AG04449 (cell line): ENCODE measurements around the gene SYT3.

Experiments used
- CTCF ChIA-PET: fragments of 350-600 bp; formaldehyde crosslinking; extraction: SDS; loops from one replicate; lab custom pipeline; 2021; ENCODE audit warnings: antibody characterized with exemption; lab: Yijun Ruan, JAX
- POLR2A ChIA-PET: fragments of 400-600, 350-600 bp; formaldehyde crosslinking; extraction: SDS; loops from one replicate; lab custom pipeline; 2020; ENCODE audit warnings: antibody characterized with exemption, inconsistent platforms; lab: Yijun Ruan, JAX
- DNase-seq: peaks from one replicate; pipeline ENCODE4 v3.0.0-alpha.2; 2010; ENCODE audit warnings: low read depth, low spot score
- H3K4me3 ChIP-seq: 2 replicates; pipeline ENCODE4 v1.5.1; 2011; ENCODE audit warnings: low read depth, mild to moderate bottlenecking, control low read depth, low read length
- CTCF ChIP-seq: IDR thresholded peaks from one replicate; pipeline ENCODE4 v1.5.1; 2011; ENCODE audit warnings: mild to moderate bottlenecking, moderate library complexity, low read length, control low read depth, inconsistent platforms; ENCODE audit not compliant: insufficient read depth; ENCODE audit errors: missing control alignments

SYT3 gene

GRCh38 chr19:50668416-50668815 lies 28.7 kb upstream of the SYT3 start:
- CTCF ChIA-PET, result interaction anchor here (0.9 to 3.1 kb wide), 2 partner anchors 17 to 114 kb away, joined by 3 to 58 read pairs; no protein-coding TSS in a partner anchor
- POLR2A ChIA-PET, result no interaction called here
- DNase-seq, result no peak
- no peak for TF ChIP-seq CTCF
- H3K4me3 ChIP-seq, result no peak overlapping the region

GRCh38 chr19:50667759-50668231 lies 28.1 kb upstream of the SYT3 start:
- no peak for DNase-seq
- H3K4me3 ChIP-seq, result no peak overlapping the region
- ChIA-PET POLR2A (no interaction called here), CTCF (interaction anchor here (0.9 to 3.1 kb wide), 2 partner anchors 18 to 115 kb away, joined by 3 to 58 read pairs; no protein-coding TSS in a partner anchor)
- TF ChIP-seq CTCF, result no peak

GRCh38 chr19:50667177-50667758 lies 27.6 kb upstream of the SYT3 start:
- no peak for DNase-seq
- H3K4me3 ChIP-seq, result no peak overlapping the region
- TF ChIP-seq CTCF, result no peak
- ChIA-PET POLR2A (interaction anchor here (1.4 kb wide), 1 partner anchor 61 kb away, joined by 3 read pairs; no protein-coding TSS in a partner anchor), CTCF (no interaction called here)

- no peak for TF ChIP-seq CTCF
- DNase-seq, result no peak
- POLR2A ChIA-PET, result interaction anchor here (1.4 kb wide), 1 partner anchor 62 kb away, joined by 3 read pairs; no protein-coding TSS in a partner anchor
- CTCF ChIA-PET, result no interaction called here
- no peak overlapping the region for H3K4me3 ChIP-seq
Observed at GRCh38 chr19:50666346-50667176, 26.9 kb upstream of the SYT3 start.

GRCh38 chr19:50664204-50664603 lies 24.5 kb upstream of the SYT3 start:
- TF ChIP-seq CTCF, result no peak
- no peak for DNase-seq
- CTCF ChIA-PET, result interaction anchor here (0.8 to 1.6 kb wide), 2 partner anchors 41 to 119 kb away, joined by 3 to 7 read pairs; no protein-coding TSS in a partner anchor
- POLR2A ChIA-PET, result interaction anchor here (0.7 kb wide), 1 partner anchor 183 kb away, joined by 3 read pairs; no protein-coding TSS in a partner anchor
- no peak overlapping the region for H3K4me3 ChIP-seq

GRCh38 chr19:50663482-50663790 lies 23.8 kb upstream of the SYT3 start:
- TF ChIP-seq CTCF, result no peak
- ChIA-PET CTCF (interaction anchor here (0.8 to 1.0 kb wide), 2 partner anchors 8 to 326 kb away, joined by 3 read pairs; no protein-coding TSS in a partner anchor), POLR2A (interaction anchor here (0.7 kb wide), 1 partner anchor 182 kb away, joined by 3 read pairs; no protein-coding TSS in a partner anchor)
- DNase-seq, result no peak
- no peak overlapping the region for H3K4me3 ChIP-seq
